ENCODE data around the gene KRTAP10-5.
"Not testable (repeated sequence)": the region's sequence is repeated elsewhere in the genome, so short reads cannot be mapped to it uniquely, and the experiment has no call there.

- not testable (repeated sequence) for TF ChIP-seq POLR2B (IDR thresholded peaks at IDR 0.05; ENCODE audit: low read depth, partially characterized antibody); CBX8 (IDR thresholded peaks at IDR 0.05; ENCODE audit: borderline replicate concordance, extremely low read depth, low read depth, low read length, poor library complexity, severe bottlenecking)
- peak in 2 of 3 experiments; percentile 28 to 48; a peak in 4 of 6 replicates for TF ChIP-seq CTCF (IDR thresholded peaks at IDR 0.05 in 2 of 3, conservative IDR thresholded peaks at IDR 0.05 in 1 of 3; ENCODE audit: insufficient read depth in 2 of 3, low read depth in 1 of 3, low read length in 3 of 3)
These were observed 20.7 kb upstream of the KRTAP10-5 start for GRCh38 chr21:44601091-44601490.
